ENCODE measurements around the gene MYLK.

The MYLK gene

DNA sequence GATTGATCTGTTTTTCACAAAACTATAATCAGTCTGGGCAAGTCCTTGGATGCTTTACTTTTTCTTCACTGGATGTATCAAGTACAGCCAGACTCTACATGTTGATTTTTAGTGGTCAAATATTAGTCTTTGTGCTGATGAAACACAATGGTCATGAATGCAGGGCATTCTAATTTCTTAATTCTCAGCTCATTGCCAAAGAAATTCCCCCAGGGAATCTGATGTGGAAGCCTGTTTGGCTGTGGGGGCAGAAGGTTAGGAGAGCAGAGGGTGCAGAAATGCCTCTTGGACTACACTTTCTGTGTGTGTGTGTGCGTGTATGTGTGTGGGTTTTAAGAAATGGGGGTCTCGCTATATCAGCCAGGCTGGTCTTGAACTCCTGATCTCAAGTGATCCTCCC, 250.6 kb downstream of the MYLK start:
- Histone ChIP-seq H2AFZ (ENCODE audit: low read depth, low read length) (no peak overlapping the region), H3K4me1 (ENCODE audit: insufficient read depth, low read length) (peaks cover 30% of the 10 kb centered on the region), H3K4me3 (ENCODE audit: low read length) (no peak overlapping the region), H3K9me3 (ENCODE audit: low read length) (no peaks in the 10 kb centered on the region), H3K36me3 (ENCODE audit: insufficient read depth, low read length) (no peaks in the 10 kb centered on the region), H3K27me3 (ENCODE audit: insufficient read depth, low read length) (no peaks in the 10 kb centered on the region)

GRCh38 chr3:123632161-123632655, 251.9 kb downstream of the MYLK start:
- no peak overlapping the region for H3K4me3 ChIP-seq (ENCODE audit: low read length)
- H3K9me3 ChIP-seq (ENCODE audit: low read length) = no peaks in the 10 kb centered on the region
- no peaks in the 10 kb centered on the region for H3K27me3 ChIP-seq (ENCODE audit: insufficient read depth, low read length)
- H3K36me3 ChIP-seq (ENCODE audit: insufficient read depth, low read length) = no peaks in the 10 kb centered on the region
- H3K4me1 ChIP-seq (ENCODE audit: insufficient read depth, low read length) = peaks cover 30% of the 10 kb centered on the region
- no peak overlapping the region for H2AFZ ChIP-seq (ENCODE audit: low read depth, low read length)

- H2AFZ ChIP-seq (ENCODE audit: low read depth, low read length) = no peak overlapping the region
- H3K4me1 ChIP-seq (ENCODE audit: insufficient read depth, low read length) = peaks cover 16% of the 10 kb centered on the region
- no peaks in the 10 kb centered on the region for H3K27me3 ChIP-seq (ENCODE audit: insufficient read depth, low read length)
- H3K4me3 ChIP-seq (ENCODE audit: low read length) = no peak overlapping the region
- no peaks in the 10 kb centered on the region for H3K36me3 ChIP-seq (ENCODE audit: insufficient read depth, low read length)
- H3K9me3 ChIP-seq (ENCODE audit: low read length) = no peaks in the 10 kb centered on the region
Measured at GRCh38 chr3:123629747-123630047, 254.4 kb downstream of the MYLK start.

DNA sequence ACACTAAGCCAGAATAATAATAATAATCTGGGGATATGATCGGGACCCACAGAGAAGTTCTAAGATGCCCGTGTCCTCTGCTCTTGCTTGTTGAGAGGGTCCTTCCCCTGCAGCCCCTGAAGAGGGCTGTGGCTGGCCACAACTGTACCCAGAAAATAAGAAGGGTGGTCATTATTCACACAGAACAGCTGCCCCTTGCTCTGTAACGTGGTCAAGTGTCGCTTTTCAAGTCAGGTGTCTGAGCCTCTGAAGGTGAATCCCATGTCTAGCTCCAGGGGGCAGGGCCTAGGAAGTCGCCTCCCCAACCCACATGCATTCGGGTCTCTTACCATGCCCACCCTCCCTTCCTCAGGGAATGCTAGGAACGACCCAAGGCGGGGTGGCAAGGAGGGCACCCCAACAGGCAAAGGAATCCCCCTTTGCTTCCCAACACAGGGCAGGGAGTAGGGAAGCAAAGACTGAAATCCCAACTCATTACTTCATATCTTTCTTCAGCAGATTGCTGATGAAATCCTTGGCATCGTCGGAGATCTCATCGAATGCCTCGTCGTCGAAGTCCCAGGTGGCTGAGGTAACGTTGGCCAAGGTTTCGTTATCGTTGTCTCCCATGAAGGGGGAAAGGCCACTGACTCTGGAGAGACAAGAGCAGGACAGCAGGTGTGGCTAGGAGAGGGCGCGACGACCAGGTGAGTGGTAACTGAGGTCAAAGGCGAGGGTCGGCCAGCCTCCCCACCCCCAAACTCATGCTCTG, 255.0 kb downstream of the MYLK start:
- H3K4me1 ChIP-seq (ENCODE audit: insufficient read depth, low read length) = peaks cover 16% of the 10 kb centered on the region

GRCh38 chr3:123627673-123628670, 256.2 kb downstream of the MYLK start:
- no peak overlapping the region for H3K4me3 ChIP-seq (ENCODE audit: low read length)
- no peaks in the 10 kb centered on the region for H3K9me3 ChIP-seq (ENCODE audit: low read length)
- no peaks in the 10 kb centered on the region for H3K27me3 ChIP-seq (ENCODE audit: insufficient read depth, low read length)
- H2AFZ ChIP-seq (ENCODE audit: low read depth, low read length) = no peak overlapping the region
- H3K36me3 ChIP-seq (ENCODE audit: insufficient read depth, low read length) = no peaks in the 10 kb centered on the region
- H3K4me1 ChIP-seq (ENCODE audit: insufficient read depth, low read length) = peaks cover 12% of the 10 kb centered on the region

More for the DNA sequence above, 255.0 kb downstream of the MYLK start:
- Histone ChIP-seq H2AFZ (ENCODE audit: low read depth, low read length) (no peak overlapping the region), H3K9me3 (ENCODE audit: low read length) (no peaks in the 10 kb centered on the region), H3K27me3 (ENCODE audit: insufficient read depth, low read length) (no peaks in the 10 kb centered on the region), H3K4me3 (ENCODE audit: low read length) (no peak overlapping the region), H3K36me3 (ENCODE audit: insufficient read depth, low read length) (no peaks in the 10 kb centered on the region)

GRCh38 chr3:123626881-123627280, 257.3 kb downstream of the MYLK start:
- H3K27me3 ChIP-seq (ENCODE audit: insufficient read depth, low read length) = no peaks in the 10 kb centered on the region
- H3K4me3 ChIP-seq (ENCODE audit: low read length) = no peak overlapping the region
- H2AFZ ChIP-seq (ENCODE audit: low read depth, low read length) = no peak overlapping the region
- H3K9me3 ChIP-seq (ENCODE audit: low read length) = no peaks in the 10 kb centered on the region
- no peaks in the 10 kb centered on the region for H3K36me3 ChIP-seq (ENCODE audit: insufficient read depth, low read length)
- peaks cover 5% of the 10 kb centered on the region for H3K4me1 ChIP-seq (ENCODE audit: insufficient read depth, low read length)

- no peaks in the 10 kb centered on the region for H3K27me3 ChIP-seq (ENCODE audit: insufficient read depth, low read length)
- no peaks in the 10 kb centered on the region for H3K9me3 ChIP-seq (ENCODE audit: low read length)
- peaks cover 14% of the 10 kb centered on the region for H3K4me1 ChIP-seq (ENCODE audit: insufficient read depth, low read length)
- H3K4me3 ChIP-seq (ENCODE audit: low read length) = no peak overlapping the region
- no peak overlapping the region for H2AFZ ChIP-seq (ENCODE audit: low read depth, low read length)
- no peaks in the 10 kb centered on the region for H3K36me3 ChIP-seq (ENCODE audit: insufficient read depth, low read length)
Measured at GRCh38 chr3:123624302-123624701, 259.8 kb downstream of the MYLK start.

- no peaks in the 10 kb centered on the region for H3K36me3 ChIP-seq (ENCODE audit: insufficient read depth, low read length)
- no peak overlapping the region for H2AFZ ChIP-seq (ENCODE audit: low read depth, low read length)
- H3K27me3 ChIP-seq (ENCODE audit: insufficient read depth, low read length) = no peaks in the 10 kb centered on the region
- H3K4me3 ChIP-seq (ENCODE audit: low read length) = no peak overlapping the region
- H3K9me3 ChIP-seq (ENCODE audit: low read length) = no peaks in the 10 kb centered on the region
- peaks cover 14% of the 10 kb centered on the region for H3K4me1 ChIP-seq (ENCODE audit: insufficient read depth, low read length)
Measured at GRCh38 chr3:123623346-123623880, 260.7 kb downstream of the MYLK start.

GRCh38 chr3:123622766-123623165, 261.4 kb downstream of the MYLK start:
- H3K9me3 ChIP-seq (ENCODE audit: low read length) = no peaks in the 10 kb centered on the region
- H3K27me3 ChIP-seq (ENCODE audit: insufficient read depth, low read length) = no peaks in the 10 kb centered on the region
- no peak overlapping the region for H2AFZ ChIP-seq (ENCODE audit: low read depth, low read length)
- H3K4me3 ChIP-seq (ENCODE audit: low read length) = no peak overlapping the region
- no peaks in the 10 kb centered on the region for H3K36me3 ChIP-seq (ENCODE audit: insufficient read depth, low read length)
- H3K4me1 ChIP-seq (ENCODE audit: insufficient read depth, low read length) = peaks cover 14% of the 10 kb centered on the region

- H3K4me1 ChIP-seq (ENCODE audit: insufficient read depth, low read length) = peaks cover 14% of the 10 kb centered on the region
- no peak overlapping the region for H2AFZ ChIP-seq (ENCODE audit: low read depth, low read length)
- no peaks in the 10 kb centered on the region for H3K36me3 ChIP-seq (ENCODE audit: insufficient read depth, low read length)
- H3K4me3 ChIP-seq (ENCODE audit: low read length) = no peak overlapping the region
- no peaks in the 10 kb centered on the region for H3K9me3 ChIP-seq (ENCODE audit: low read length)
- H3K27me3 ChIP-seq (ENCODE audit: insufficient read depth, low read length) = no peaks in the 10 kb centered on the region
Measured at GRCh38 chr3:123621850-123622189, 262.3 kb downstream of the MYLK start.

DNA sequence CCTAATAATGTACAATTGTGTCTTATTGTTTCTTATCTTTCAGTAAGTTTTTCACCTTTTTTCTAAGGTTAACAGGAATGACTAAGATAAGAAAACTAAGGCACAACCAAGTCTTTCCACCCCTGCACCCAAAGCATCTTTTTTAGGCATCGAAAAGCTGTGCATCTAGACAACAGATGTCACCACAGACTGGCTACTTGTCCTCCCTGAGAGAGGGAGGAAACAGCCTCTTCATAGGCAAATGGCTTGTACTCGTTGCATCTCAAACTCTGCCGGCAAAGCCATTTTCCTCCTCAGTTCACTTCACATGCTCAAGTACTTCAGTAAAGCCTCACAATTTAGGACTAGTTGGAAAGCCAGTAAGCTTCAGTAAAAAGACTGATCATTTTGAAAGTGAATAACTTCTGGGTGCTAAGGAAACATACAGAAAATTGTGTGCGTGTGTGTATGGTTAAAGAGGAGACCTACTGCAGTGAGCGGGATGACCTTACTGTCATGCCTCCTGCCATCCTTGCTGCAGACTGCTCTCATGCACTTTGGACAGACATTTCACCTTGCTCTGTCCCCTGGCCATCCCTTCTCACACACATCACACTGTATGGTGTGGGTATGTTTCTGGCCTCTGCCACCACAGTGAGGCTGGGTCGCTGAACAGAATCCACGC, 262.8 kb downstream of the MYLK start:
- Histone ChIP-seq H3K4me1 (ENCODE audit: insufficient read depth, low read length) (peaks cover 14% of the 10 kb centered on the region), H2AFZ (ENCODE audit: low read depth, low read length) (no peak overlapping the region), H3K36me3 (ENCODE audit: insufficient read depth, low read length) (no peaks in the 10 kb centered on the region), H3K4me3 (ENCODE audit: low read length) (no peak overlapping the region), H3K27me3 (ENCODE audit: insufficient read depth, low read length) (no peaks in the 10 kb centered on the region), H3K9me3 (ENCODE audit: low read length) (no peaks in the 10 kb centered on the region)

GRCh38 chr3:123620343-123620742, 263.8 kb downstream of the MYLK start:
- H3K4me3 ChIP-seq (ENCODE audit: low read length) = no peak overlapping the region
- H2AFZ ChIP-seq (ENCODE audit: low read depth, low read length) = no peak overlapping the region
- H3K9me3 ChIP-seq (ENCODE audit: low read length) = no peaks in the 10 kb centered on the region
- peaks cover 14% of the 10 kb centered on the region for H3K4me1 ChIP-seq (ENCODE audit: insufficient read depth, low read length)
- no peaks in the 10 kb centered on the region for H3K36me3 ChIP-seq (ENCODE audit: insufficient read depth, low read length)
- no peaks in the 10 kb centered on the region for H3K27me3 ChIP-seq (ENCODE audit: insufficient read depth, low read length)

Data from neuron (in vitro differentiated cells).